Measurements from ENCODE around the gene TTLL10. TPM values are rescaled to one million over a fixed set of nuclear protein-coding genes. Genes with fewer than 3 reads are reported as not detected.

The TTLL10 gene
- total RNA-seq, 1 donor from 2014 or later, result 0.71 TPM

DNA sequence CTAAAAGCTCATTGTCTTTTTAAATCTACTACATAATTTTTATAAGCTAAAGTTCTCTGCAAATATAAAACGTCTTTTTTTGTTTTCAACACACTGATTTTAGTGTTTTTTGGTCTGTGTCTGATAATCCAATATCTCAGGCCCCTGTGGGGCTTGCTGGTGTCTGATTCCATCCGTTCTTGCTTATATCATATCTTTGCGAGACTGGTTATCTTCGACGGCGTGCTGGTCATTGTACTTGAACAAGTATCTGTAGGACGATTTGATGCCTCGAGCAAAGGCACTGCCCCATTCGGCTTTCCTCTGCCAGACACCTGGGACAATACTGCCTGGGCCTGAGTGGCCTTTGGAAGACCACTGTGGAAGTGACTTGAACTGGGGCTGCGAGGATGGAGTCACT is 18.4 kb upstream of the TTLL10 start:
- intact Hi-C loops (cut with DNase I), result no loop called here
- ATAC-seq, result no peak
- no peak for DNase-seq (ENCODE audit: low spot score)

DNA sequence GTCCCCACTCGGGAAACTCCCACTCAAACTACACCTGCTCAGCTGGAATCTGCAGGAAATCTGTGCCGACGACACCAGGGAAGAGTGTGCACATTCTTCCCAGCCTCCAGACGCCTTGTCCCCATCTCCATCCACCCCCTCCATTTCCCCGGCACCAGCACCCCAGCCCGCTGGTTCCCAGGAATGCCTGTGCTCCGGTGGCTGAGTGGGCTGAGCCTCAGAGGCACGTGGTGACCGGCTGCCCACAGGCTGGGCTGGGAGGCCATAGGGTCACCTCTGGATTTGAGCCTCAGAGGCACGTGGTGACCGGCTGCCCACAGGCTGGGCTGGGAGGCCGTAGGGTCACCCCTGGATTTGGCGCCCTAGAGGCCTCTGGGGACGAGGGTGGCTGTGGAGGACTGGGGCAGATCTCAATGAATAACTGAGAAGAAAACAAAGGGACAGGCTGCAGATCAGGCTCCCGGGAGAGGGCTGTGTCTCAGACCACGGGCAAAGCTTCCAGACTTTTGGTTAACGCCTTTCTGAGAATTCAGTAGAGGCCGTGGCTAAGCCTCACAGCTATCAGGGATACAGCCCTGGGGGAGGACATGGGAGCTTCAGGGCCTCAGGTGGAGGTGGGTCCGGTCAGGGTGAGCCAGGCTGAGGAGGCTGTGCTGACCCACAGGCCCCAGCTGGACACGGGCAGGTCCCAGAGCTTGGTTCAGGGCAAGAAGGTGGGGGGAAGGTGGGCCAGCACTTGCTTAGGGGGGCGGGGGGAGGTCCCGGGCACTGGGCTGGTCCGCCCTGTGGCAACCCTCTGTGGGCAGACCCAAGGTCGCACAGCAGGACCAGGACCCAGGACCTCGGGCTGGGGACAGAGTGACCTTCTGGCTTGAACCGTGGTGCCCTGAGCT is 17.3 kb upstream of the TTLL10 start:
- DNase-seq (ENCODE audit: low spot score) (no peak), ATAC-seq (peak; percentile 1)
- intact Hi-C loops (cut with DNase I), result no loop called here

DNA sequence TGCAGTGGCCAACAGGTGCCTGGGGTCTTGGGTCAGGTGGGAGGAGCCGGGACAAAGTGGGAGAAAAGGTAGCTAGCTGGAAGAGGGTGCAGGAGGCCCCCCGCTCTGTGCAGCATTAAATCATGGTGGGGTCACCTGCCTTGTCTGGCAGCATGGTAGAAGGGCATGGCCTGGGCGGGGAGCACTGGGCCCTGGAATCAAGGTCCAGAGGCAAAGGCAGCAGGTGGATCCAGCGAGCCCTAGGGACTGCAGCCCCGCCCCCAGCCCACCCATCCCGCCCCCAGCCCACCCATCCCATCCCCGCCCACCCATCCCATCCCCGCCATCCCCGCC is 16.7 kb upstream of the TTLL10 start:
- ATAC-seq (peak; percentile 4), DNase-seq (ENCODE audit: low spot score) (no peak)
- intact Hi-C loops (cut with DNase I), result no loop called here

DNA sequence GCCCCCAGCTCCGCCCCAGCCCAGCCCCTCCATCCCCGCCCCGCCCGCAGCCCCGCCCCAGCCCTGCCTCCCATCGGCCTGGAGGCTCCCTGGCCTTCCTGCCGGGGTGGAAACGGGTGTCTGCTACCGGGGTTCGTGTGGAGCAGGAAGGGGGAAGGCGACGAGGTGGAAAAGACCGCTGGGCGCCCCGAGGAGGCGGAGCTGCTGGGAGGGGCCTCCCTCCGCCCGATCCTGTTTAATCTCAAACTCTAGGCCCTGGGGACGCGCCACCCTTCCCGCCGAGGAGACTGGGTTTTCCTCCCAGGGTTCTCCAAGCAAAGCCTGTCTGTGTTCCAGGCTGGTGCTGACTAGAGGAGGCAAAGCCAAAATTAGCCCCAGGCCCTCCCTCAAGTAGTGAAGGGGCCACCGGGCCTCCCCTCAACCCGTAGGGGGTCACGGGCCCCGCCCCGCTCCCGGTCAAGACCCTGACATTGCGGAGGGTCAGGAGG is 16.2 kb upstream of the TTLL10 start:
- peak; percentile 92 for ATAC-seq
- peak; percentile 90 for DNase-seq (ENCODE audit: low spot score)
- intact Hi-C loops (cut with DNase I), result no loop called here

DNA sequence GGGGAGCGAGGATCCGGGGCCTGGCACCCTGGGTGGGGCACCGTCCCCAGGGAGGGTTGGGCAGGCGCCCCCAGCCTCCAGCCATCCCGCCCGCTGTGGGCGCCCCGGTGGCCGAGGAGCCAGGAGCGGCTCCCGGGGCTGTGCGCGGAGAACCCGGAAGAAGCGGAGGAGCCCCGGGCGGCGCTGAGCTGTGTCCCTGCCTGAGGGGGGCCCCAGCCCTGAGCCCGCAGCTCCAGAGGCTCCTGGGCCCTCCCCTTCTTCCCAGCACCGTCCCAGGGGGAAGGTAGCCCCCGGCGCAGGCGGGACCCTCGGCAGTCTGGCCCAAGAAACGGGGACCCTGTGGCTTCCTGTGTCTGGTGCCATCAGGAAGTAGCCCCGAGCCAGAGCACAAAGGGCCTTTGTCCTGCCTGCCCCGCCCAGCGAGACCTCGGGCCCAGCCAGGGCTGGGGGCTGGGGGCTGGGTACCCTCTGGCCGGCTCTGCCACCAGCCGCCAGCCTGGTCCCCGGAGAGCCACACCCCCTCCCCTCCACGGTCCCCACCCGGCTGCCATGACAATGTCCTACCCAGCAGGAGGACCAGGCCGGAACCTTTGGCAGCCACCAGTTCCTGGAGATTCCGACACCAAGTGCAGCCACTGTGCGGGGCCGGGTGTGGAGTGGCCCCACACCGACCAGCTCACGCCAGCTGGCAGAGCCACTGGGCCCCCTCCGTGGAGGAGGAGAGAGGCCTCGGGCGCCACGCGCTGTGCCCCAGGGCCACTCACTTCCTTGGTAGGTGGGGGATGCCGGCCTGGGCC is 15.6 kb upstream of the TTLL10 start:
- peak; percentile 79 for DNase-seq (ENCODE audit: low spot score)
- ATAC-seq, result peak; percentile 53
- intact Hi-C loops (cut with DNase I), result no loop called here

DNA sequence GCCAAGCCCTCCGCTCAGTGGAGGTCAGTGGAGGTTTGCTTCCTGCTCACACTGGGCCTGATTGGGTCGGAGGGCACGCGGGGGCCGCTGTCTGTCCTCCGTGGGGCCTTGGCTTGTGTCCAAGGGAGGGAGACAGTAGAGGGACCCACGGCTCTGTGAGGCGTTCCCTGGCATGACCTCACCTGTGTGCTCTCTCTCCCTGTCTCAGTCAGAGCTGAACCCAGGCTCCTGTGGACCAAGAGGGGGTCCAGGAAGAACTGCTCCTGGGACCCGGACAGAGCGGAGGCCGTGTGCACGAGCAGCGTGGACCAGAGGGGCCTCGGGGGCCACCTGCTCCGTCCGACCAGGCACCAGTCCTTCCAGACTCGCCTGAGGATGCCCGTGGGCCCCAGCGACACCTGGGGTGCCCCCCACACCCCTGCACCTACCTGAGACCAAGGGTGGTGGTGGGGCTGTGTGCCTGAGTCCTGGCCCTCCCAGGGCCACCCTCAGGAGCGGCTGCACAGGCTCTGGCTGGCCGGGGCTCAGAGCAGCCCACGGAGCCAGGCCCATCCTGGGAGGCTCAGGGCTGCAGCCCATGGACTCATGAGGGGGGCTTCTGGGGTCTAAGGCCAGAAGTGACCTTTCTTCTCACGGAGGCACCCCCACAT is 13.3 kb upstream of the TTLL10 start:
- intact Hi-C loops (cut with DNase I), result no loop called here
- DNase-seq (ENCODE audit: low spot score) (no peak), ATAC-seq (no peak)

DNA sequence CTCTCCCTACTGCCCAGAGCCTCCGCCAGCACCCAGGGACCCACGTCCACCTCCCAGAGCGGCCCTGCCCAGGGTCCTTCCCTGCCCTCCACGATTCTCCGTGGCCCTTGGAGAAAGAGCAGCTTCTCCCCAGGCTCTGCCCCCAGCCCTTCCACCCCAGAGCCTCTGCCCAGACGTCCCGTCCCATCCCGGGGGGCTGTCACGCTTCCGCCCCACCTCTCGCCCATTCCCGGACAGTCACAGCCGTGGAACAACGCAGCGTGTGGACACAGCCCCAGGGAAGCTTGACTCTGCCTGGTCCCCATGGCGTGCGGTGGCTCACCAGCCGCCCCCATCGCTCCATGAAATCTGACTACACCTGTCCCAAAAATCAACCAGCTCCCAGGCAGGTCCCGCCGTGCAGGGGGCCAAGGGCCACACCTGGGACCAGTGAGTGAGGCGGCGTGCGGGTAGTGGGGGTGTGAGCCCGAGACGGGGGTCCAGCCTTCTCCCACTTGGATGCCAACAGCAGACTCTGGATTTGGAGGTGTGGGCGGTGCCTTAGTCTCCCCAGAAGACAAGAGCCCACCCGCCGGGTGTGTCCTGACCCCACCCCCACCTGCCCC is 12.5 kb upstream of the TTLL10 start:
- intact Hi-C loops (cut with DNase I), result no loop called here
- ATAC-seq (no peak), DNase-seq (ENCODE audit: low spot score) (no peak)

DNA sequence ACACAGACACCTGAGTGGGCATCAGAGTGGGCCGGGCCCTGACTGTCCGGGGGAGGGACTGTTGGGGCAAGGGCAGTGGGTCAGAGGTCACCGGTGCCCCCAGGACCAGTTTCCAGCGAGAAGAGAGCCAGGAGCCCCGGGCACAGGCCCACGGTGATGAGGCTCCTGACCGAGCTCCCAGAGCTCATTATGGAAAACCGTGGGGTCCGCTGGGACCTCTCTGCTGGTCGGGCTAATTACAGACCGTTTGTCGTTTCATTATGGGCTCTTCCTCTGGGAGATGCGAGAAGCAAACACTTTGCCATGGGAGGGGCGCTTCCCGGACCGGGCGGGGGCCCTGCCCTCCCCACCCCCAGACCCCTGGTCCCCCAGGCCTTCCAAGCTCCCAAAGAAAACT is 12.0 kb upstream of the TTLL10 start:
- intact Hi-C loops (cut with DNase I), result no loop called here
- no peak for DNase-seq (ENCODE audit: low spot score)
- ATAC-seq, result no peak

DNA sequence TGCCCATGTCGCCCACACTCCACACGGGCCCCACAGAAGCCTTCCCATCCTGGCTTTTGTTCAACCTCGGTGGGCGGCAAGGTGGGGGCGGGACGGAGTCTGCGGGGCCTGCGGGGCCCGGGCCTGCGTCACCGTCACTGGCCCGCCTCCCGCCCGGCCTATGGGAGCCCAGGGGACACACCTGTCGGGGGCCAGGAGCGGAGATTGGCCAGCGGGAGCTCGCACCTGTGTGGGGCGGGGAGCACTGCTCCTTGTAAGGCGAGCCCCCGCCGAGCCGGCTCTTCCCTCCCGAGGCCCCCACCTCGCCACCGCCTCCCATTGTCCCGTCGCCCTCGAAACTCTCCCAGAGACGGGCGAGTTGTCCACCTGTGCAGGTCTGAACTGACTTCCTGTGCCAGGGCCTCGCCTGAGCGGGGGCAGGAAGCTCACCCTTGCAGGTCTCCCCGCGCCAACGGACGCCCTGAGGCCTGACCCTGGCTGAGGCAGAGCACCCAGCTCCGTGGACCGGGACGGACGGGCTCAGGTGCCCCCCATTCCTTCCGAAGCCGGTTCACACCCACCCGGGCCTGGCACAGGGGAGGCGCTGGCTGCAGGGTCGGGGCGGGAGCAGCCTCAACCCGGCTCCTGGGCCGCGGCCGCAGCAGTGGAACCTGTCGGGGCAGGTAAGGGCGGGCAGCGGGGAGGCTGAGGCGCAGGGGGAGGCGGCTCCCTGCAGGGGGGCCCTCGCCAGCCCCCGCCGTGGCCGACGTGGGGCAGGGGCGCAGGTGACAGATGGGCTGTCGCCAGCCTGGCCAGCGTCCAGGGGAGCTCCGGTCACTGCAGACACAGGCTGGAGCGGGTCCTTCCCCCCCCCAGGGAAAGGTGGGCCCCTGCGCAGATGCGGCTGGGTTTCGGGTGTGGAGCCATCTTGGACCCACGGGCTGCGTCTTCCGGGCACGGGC is 10.8 kb upstream of the TTLL10 start:
- ATAC-seq (no peak), DNase-seq (ENCODE audit: low spot score) (no peak)
- intact Hi-C loops (cut with DNase I), result no loop called here

DNA sequence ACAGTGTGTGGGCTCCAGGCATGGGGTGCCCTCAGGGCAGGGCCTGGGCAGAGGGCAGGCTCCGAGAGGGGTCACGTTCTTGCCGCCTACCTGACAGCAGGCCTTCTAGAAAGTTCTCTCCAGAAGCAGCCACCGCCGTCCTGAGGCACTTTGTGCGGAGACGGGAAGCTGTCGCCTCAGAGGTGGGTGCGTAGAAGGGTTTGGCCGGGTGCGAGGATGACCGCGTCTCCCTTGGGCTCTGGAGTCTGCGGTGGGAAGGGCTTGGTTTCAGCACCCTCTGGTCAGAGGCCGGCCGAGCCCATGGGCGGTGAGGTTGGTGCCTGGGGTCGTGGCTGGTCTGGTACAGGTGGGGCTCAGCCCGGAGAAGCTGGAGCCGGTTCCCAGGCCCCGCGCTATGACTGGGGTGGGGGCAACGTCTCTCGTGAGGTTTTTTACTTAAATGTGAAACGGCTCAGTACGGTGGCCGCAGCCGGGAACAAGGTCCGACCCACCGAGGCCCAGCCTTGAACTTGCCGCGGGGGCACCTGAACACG is 10.1 kb upstream of the TTLL10 start:
- intact Hi-C loops (cut with DNase I), result no loop called here

DNA sequence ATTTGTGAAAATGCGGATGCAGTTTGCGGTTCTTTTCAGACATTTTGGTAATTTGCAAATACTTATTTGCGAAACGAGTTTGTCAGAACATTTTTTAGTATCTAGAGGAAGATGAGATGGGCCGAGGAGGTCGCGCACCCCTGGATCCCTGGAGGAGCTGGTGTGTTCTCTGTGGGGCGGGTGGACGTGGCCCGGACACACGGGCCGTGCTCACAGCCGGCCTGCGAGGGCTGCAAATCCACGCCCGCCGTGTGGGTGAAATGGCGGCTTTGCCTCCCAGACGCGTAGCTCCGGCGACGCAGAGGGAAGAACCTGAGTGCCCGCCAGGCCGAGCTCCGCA is 9.3 kb upstream of the TTLL10 start:
- intact Hi-C loops (cut with DNase I), result no loop called here

More for the DNA sequence above, 10.1 kb upstream of the TTLL10 start:
- no peak for DNase-seq (ENCODE audit: low spot score)
- no peak for ATAC-seq

DNA sequence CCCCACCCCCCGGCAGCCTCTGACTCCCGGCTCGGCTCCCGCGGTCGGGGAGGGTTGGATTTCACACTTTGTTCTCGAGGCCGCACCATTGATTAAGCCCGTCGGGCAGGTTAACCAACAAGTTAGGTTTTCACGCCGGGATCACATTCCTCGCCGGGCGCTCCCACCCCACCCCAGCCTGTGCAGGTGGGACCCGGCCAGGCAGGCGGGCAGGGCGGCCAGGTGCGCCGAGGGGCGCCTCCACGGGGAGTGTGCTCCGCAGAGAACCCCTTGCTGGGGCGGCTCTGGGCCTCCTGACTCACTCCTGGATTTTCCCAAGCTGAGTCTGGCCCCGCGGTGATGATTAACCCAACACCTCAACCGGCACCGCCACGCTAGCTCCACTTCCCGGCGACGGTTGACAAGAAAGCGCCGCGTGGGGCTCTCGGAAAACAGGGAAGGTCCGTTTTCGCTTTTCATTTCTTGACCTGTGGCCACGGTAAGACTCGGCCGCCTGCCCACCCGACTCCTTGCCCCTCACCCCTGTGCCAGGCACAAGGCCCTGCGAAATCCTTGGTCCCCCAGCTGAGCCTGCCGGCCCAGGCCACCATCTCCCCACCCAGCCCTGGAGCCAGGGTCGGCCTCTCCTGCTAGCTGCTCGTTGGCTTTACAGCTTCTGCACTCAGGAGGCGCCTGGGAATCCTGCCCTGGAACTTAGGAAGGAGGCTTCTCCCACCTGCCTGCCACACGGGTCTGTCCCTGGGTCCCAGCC is 8.8 kb upstream of the TTLL10 start:
- ATAC-seq (no peak), DNase-seq (ENCODE audit: low spot score) (no peak)
- intact Hi-C loops (cut with DNase I), result no loop called here

More for the DNA sequence above, 9.3 kb upstream of the TTLL10 start:
- ATAC-seq, result no peak
- no peak for DNase-seq (ENCODE audit: low spot score)

DNA sequence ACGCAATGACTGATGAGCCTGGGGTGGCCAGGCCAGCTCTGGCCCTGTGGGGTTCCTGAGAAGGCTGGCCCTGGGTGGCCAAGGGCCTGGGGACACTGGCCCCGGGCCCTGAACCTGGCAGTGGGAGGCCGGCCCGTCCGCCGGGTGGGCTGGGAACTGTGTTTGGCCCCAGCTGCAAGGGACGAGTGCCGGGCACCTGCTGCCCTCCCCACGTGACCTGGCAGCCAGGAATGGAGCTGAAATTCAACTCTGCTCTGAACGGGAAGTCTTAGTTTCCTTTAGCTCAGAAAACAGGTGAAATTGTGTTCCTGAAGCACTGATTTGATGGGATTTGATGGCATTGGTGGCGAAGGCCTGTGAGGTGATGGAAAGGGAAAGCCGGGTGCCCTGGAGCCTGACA is 8.2 kb upstream of the TTLL10 start:
- ATAC-seq, result no peak
- DNase-seq (ENCODE audit: low spot score), result no peak
- intact Hi-C loops (cut with DNase I), result no loop called here

DNA sequence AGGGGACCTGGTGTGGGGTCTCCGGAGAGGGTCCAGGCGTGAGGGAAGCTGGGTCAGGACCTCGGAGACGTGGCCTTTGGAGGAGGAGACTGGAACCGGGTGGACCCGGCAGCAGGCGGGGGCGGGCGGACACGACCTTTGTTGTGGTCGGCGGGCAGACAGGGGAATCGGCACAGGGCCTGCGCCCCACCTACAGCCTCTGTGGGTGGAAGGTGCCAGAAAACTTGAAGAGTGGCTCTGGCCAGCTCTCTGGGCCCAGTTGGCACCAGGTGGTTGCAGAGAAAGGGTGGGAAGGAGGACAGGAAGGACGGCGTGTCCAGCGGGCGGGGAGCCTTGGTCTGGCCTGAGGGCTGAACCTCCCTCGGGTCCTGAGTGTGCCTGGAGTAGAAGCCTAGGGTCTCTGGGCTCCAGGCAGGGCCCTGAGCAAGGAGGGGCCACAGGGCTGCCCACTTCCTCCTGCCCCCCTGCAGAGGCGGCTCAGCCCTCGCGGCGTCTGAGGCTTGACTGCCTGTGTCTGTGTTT is 7.7 kb upstream of the TTLL10 start:
- intact Hi-C loops (cut with DNase I), result no loop called here
- DNase-seq (ENCODE audit: low spot score), result no peak
- ATAC-seq, result no peak

DNA sequence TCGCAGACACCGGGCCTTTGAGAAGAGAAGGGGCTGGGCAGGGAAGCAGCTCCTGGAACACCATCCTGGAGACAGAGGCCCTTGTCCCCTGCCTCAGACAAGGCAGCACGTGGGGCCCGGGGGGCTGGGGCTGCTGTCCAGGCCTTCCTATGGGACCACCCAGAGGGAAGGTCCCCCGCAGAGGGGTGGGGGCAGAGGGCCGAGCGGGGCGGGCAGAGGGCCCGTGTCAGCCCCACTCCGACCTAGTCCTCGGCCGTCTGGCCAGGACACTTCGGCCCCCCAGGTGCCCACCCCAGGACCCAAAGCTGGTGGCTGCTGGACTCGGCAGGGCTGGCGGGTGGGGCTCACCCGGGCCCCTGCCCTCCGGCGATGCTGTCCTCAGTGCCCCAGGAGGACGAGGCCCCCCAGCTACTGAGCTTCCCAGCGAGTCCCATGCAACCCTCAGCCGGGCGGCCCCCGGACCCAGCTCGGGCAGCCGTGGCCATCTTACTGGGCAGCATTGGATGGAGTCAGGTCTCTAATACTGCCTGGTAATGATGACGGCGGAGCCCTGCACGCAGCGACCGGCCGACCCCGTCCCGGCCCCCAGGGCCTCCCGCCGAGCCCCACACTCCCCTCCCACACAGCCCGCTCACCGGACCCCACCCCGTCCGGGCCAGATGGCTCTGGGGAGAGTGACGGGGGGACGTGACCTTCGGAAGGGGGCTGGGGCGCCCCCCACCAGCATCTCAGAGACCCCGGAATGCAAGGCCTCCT is 6.9 kb upstream of the TTLL10 start:
- intact Hi-C loops (cut with DNase I), result no loop called here
- ATAC-seq (no peak), DNase-seq (ENCODE audit: low spot score) (no peak)

DNA sequence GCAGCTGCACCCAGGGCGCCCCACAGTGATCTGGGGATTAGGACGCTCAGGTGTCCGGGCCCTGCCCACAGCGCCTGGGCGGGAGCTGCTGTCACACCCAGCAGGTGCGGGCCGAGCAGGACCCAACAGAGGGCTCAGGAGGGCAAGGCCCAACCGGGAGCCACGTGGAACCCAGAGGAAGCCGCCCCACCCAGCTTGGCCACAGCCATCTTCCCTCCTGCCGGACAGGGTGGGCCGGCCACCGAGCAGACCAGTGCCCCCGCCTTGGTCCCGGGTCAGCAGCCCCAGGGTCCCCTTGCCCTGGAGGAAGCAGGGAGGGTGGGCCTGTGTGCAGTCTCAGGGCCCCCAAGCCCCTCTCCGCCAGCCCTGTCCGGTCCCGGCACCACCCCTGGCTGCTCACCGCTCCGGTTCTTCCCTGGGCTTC is 6.3 kb upstream of the TTLL10 start:
- intact Hi-C loops (cut with DNase I), result no loop called here
- no peak for DNase-seq (ENCODE audit: low spot score)
- ATAC-seq, result no peak

Data from sciatic nerve (tissue), 2 donors.